SK-N-SH (cell line): Measurements from ENCODE around the gene COL6A6.
A peak's percentile ranks its signal among the peaks of the same experiment; 100 is the strongest.

Experiments
- CHD2 ChIP-seq: fragments of 150-350 bp; IDR thresholded peaks from 2 replicates; pipeline ENCODE4 v1.6.1; 2018; ENCODE audit warnings: low read length; ENCODE audit not compliant: partially characterized antibody
- EP300 ChIP-seq, 2 experiments: IDR thresholded peaks; 2 replicates each; pipeline versions ENCODE4 v1.4.0 to v1.6.1; 2012; ENCODE audit warnings: borderline replicate concordance in 1 of 2, low read depth in 1 of 2, low read length in 1 of 2
- POLR2AphosphoS5 ChIP-seq: IDR thresholded peaks from 2 replicates; pipeline ENCODE4 v1.6.1; 2012; ENCODE audit warnings: low read depth, low read length
- TF ChIP-seq, protein P1 (sequence below): fragments of 200-600 bp; sonication (generic); IDR thresholded peaks from 2 replicates; pipeline ENCODE4 v1.6.1; 2017; ENCODE audit warnings: antibody characterized with exemption, mild to moderate bottlenecking, moderate library complexity

DNA sequence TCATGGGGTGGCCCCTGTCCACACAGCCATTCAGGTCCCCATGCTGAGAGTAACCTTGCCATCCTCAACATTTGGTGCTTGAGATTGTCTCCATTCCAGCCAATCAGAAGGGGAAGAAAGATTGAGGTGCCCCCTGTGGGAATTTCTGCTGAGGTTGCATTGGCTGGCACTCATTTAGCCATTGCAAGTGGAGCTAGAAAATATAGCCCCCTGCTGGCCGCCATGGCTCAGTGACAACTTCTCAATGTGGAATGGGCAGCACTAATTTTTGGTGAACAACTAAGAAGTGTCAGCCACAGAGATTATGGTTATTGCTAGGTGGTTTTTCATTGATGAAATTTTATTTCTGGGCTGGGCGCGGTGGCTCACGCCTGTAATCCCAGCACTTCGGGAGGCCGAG lies 22.0 kb downstream of the COL6A6 start:
- TF ChIP-seq, protein P1, sequence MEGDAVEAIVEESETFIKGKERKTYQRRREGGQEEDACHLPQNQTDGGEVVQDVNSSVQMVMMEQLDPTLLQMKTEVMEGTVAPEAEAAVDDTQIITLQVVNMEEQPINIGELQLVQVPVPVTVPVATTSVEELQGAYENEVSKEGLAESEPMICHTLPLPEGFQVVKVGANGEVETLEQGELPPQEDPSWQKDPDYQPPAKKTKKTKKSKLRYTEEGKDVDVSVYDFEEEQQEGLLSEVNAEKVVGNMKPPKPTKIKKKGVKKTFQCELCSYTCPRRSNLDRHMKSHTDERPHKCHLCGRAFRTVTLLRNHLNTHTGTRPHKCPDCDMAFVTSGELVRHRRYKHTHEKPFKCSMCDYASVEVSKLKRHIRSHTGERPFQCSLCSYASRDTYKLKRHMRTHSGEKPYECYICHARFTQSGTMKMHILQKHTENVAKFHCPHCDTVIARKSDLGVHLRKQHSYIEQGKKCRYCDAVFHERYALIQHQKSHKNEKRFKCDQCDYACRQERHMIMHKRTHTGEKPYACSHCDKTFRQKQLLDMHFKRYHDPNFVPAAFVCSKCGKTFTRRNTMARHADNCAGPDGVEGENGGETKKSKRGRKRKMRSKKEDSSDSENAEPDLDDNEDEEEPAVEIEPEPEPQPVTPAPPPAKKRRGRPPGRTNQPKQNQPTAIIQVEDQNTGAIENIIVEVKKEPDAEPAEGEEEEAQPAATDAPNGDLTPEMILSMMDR, result peak; percentile 66
- TF ChIP-seq EP300 (IDR thresholded peaks at IDR 0.05; ENCODE audit: borderline replicate concordance in 1 of 2, low read depth in 1 of 2, low read length in 1 of 2) (no peak), POLR2AphosphoS5 (no peak), CHD2 (no peak)
